HepG2 (cell line): ENCODE results near the gene SERTAD3.
"Not testable (repeated sequence)": the region's sequence is repeated elsewhere in the genome, so short reads cannot be mapped to it uniquely, and the experiment has no call there.

ENCODE experiments used
- RAD21 ChIP-seq: fragments of 450-650 bp; formaldehyde crosslinking; IDR thresholded peaks from 2 replicates; pipeline ENCODE4 v1.5.0; 2020; ENCODE audit warnings: mild to moderate bottlenecking
- SETDB1 ChIP-seq: sonication (generic); formaldehyde crosslinking; IDR thresholded peaks from 2 replicates; pipeline ENCODE4 v1.5.1; 2020; ENCODE audit warnings: missing genetic modification reagents, mild to moderate bottlenecking, borderline replicate concordance
- TF ChIP-seq, protein P1 (sequence below): sonication (generic); formaldehyde crosslinking; IDR thresholded peaks from 2 replicates; pipeline ENCODE4 v1.4.0; 2020; ENCODE audit warnings: missing genetic modification reagents, borderline replicate concordance

DNA sequence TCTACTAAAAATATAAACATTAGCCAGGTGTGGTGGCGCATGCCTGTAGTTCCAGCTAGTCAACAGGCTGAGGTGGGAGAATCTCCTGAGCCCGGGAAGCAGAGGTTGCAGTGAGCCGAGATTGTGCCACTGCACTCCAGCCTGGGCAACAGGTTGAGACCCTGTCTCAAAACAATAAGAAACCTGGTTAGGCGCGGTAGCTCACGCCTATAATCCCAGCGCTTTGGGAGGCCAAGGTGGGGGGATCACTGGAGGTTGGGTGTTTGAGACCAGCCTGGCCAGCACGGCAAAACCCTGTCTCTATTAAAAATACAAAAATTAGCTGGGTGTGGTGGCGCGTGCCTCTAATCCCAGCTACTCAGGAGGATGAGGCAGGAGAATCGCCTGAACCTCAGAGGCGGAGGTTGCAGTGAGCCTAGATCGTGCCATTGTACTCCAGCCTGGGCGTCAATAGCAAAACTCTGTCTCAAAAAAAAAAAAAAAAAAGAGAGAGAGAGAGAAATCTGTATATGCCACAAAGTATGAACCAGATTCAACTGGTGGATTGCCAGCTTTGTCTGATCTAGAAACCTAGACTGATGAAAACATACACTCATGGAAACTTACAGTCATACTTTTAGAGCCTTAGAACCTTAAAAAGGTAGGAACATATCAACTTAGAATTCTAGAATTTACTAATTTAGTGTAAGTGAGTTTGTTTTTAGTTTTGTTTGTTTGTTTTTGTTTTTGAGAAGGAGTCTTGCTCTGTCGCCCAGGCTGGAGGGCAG, 31.9 kb upstream of the SERTAD3 start:
- TF ChIP-seq RAD21; SETDB1 (CRISPR knock-in tag): not testable (repeated sequence)
- TF ChIP-seq, protein P1, sequence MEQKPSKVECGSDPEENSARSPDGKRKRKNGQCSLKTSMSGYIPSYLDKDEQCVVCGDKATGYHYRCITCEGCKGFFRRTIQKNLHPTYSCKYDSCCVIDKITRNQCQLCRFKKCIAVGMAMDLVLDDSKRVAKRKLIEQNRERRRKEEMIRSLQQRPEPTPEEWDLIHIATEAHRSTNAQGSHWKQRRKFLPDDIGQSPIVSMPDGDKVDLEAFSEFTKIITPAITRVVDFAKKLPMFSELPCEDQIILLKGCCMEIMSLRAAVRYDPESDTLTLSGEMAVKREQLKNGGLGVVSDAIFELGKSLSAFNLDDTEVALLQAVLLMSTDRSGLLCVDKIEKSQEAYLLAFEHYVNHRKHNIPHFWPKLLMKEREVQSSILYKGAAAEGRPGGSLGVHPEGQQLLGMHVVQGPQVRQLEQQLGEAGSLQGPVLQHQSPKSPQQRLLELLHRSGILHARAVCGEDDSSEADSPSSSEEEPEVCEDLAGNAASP (CRISPR knock-in tag) = not testable (repeated sequence)
